Glutamatergic neuron (in vitro differentiated cells): ENCODE results near the gene ARL8B. TPM values are rescaled to one million over a fixed set of nuclear protein-coding genes. Genes with fewer than 3 reads are reported as not detected.

Experiments used
- DNase-seq: peaks from one replicate; pipeline ENCODE4 v3.0.0; 2022
- H3K27ac Mint-ChIP-seq: one replicate; pipeline ENCODE4 v1.8.0; 2020; ENCODE audit warnings: mild to moderate bottlenecking, mixed read lengths, inconsistent platforms; ENCODE audit not compliant: unreplicated experiment
- H3K27me3 Mint-ChIP-seq: one replicate; pipeline ENCODE4 v1.8.0; 2020; ENCODE audit warnings: mild to moderate bottlenecking, moderate library complexity, mixed read lengths, inconsistent platforms; ENCODE audit not compliant: unreplicated experiment
- H3K36me3 Mint-ChIP-seq: one replicate; pipeline ENCODE4 v1.8.0; 2020; ENCODE audit warnings: mild to moderate bottlenecking, mixed read lengths, inconsistent platforms; ENCODE audit not compliant: unreplicated experiment
- H3K4me1 Mint-ChIP-seq: one replicate; pipeline ENCODE4 v1.8.0; 2020; ENCODE audit warnings: mild to moderate bottlenecking, low read depth, mixed read lengths, inconsistent platforms; ENCODE audit not compliant: unreplicated experiment
- H3K4me3 Mint-ChIP-seq: one replicate; pipeline ENCODE4 v1.8.0; 2020; ENCODE audit warnings: mild to moderate bottlenecking, mixed read lengths, inconsistent platforms; ENCODE audit not compliant: unreplicated experiment
- H3K9me3 Mint-ChIP-seq: one replicate; pipeline ENCODE4 v1.8.0; 2020; ENCODE audit warnings: mild to moderate bottlenecking, moderate library complexity, mixed read lengths, inconsistent platforms; ENCODE audit not compliant: unreplicated experiment
- total RNA-seq: library from RNA; stranded (reverse); fragmentation: NEBNext Ultra II Directional; extraction: Animal tissue kit (Norgen Biotek cat#: 25700); gene quantifications from one replicate; pipeline ENCODE4 v1.2.1, GENCODE V29; 2021; ENCODE audit not compliant: unreplicated experiment
- TF ChIP-seq, protein P1 (sequence below): fragments of 200-600 bp; sonication (generic); IDR thresholded peaks from one replicate; pipeline ENCODE4 v1.5.0; 2021; ENCODE audit not compliant: partially characterized antibody, unreplicated experiment

ARL8B gene
- total RNA-seq, 1 donor from 2014 or later, result 33.9 TPM

DNA sequence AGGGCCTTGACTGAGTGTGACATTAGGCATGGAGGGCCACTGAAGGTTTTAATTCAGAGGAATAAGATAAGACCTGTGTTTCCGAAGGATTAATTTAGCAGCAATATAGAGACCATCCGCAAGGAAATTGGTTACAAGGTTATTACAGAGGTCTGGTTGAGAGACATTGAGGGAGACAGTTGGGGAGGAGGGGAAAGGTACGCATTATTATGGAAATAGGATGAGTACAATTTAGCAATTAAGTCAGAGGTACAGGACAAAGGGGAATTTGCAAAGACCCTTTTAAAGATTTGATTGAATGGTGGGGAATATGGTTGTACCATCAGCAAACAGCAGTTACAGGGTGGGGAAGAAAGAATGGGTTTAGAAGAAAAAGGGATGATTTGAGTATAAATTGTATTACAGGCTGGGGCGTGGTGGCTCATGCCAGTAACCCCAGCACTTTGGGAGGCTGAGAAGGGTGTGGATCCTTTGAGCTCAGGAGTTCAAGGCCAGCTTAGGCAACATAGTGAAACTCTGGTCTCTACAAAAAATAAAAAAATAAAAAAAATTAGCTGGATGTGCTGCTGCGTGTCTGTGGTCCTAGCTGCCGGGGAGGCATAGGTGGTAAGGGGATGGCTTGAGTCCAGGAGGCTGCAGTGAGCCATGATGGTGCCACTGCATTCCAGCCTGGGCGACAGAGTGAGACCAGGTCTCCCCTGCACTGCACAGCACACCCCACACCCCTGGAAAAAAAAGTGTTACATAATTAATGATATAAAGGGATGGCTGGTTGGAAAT is 11.3 kb downstream of the ARL8B start:
- TF ChIP-seq, protein P1, sequence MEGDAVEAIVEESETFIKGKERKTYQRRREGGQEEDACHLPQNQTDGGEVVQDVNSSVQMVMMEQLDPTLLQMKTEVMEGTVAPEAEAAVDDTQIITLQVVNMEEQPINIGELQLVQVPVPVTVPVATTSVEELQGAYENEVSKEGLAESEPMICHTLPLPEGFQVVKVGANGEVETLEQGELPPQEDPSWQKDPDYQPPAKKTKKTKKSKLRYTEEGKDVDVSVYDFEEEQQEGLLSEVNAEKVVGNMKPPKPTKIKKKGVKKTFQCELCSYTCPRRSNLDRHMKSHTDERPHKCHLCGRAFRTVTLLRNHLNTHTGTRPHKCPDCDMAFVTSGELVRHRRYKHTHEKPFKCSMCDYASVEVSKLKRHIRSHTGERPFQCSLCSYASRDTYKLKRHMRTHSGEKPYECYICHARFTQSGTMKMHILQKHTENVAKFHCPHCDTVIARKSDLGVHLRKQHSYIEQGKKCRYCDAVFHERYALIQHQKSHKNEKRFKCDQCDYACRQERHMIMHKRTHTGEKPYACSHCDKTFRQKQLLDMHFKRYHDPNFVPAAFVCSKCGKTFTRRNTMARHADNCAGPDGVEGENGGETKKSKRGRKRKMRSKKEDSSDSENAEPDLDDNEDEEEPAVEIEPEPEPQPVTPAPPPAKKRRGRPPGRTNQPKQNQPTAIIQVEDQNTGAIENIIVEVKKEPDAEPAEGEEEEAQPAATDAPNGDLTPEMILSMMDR, result no peak
- no peaks in the 10 kb centered on the region for H3K27me3 Mint-ChIP-seq
- H3K4me1 Mint-ChIP-seq, result peaks cover 3% of the 10 kb centered on the region
- H3K4me3 Mint-ChIP-seq, result no peak overlapping the region
- no peaks in the 10 kb centered on the region for H3K36me3 Mint-ChIP-seq
- DNase-seq, result no peak
- H3K27ac Mint-ChIP-seq, result no peak overlapping the region
- H3K9me3 Mint-ChIP-seq, result no peaks in the 10 kb centered on the region

GRCh38 chr3:5134019-5134391 is 11.9 kb downstream of the ARL8B start:
- H3K9me3 Mint-ChIP-seq, result no peaks in the 10 kb centered on the region
- DNase-seq, result no peak
- H3K27me3 Mint-ChIP-seq, result no peaks in the 10 kb centered on the region
- H3K4me1 Mint-ChIP-seq, result peaks cover 3% of the 10 kb centered on the region
- TF ChIP-seq, protein P1, result no peak
- H3K4me3 Mint-ChIP-seq, result no peak overlapping the region
- H3K27ac Mint-ChIP-seq, result no peak overlapping the region
- no peaks in the 10 kb centered on the region for H3K36me3 Mint-ChIP-seq

DNA sequence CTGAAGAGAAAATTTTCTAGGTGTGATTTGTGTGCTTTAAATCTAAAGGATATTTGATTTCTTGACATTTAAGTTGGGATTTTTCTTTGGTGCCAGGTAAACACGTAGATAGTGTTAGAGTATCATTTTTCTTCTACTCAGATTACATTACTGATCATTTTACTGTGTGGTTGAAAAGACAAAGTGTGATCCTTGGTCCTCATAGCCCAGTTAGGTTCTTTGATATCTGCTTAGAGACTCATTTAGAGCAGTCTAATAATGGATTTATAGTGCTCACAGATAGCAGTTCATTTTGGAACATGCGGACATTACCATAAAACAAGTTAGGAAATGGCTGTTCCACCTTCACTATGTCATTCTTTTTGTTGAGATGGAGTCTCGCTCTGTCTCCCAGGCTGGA is 12.4 kb downstream of the ARL8B start:
- H3K27ac Mint-ChIP-seq, result no peak overlapping the region

GRCh38 chr3:5136211-5136918 is 14.3 kb downstream of the ARL8B start:
- H3K27me3 Mint-ChIP-seq, result no peaks in the 10 kb centered on the region
- H3K4me1 Mint-ChIP-seq, result peaks cover 3% of the 10 kb centered on the region
- H3K27ac Mint-ChIP-seq, result no peak overlapping the region
- no peak overlapping the region for H3K4me3 Mint-ChIP-seq
- TF ChIP-seq, protein P1, result no peak
- H3K9me3 Mint-ChIP-seq, result no peaks in the 10 kb centered on the region
- no peak for DNase-seq
- no peaks in the 10 kb centered on the region for H3K36me3 Mint-ChIP-seq

More for the DNA sequence above, 12.4 kb downstream of the ARL8B start:
- TF ChIP-seq, protein P1, result no peak
- Mint-ChIP-seq H3K27me3 (no peaks in the 10 kb centered on the region), H3K36me3 (no peaks in the 10 kb centered on the region), H3K4me3 (no peak overlapping the region), H3K9me3 (no peaks in the 10 kb centered on the region), H3K4me1 (peaks cover 3% of the 10 kb centered on the region)
- no peak for DNase-seq

DNA sequence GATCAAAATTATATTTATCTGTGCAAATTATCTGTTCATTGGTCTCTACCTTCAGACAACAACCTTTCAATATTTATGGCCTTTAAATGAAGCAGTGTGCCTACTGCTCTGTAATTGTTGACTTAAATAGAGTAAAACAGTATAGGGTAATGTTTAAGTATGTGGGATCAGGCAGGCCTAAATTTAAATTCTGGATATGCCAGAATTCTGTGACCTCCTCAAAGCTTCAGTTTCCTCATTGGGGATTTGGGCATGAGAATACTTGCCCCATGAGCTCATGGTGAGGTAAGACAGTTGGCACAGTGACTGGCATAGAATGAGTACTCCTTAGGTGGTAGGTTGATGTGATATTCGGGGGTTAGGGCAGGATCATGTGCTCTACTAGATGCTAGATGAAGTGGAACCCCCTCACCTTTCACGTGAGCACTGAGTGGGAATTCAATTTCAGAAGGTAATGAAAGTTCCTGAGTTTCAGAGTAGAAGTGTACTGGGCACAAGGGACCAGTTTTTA is 14.9 kb downstream of the ARL8B start:
- peaks cover 3% of the 10 kb centered on the region for H3K4me1 Mint-ChIP-seq
- H3K9me3 Mint-ChIP-seq, result no peaks in the 10 kb centered on the region
- TF ChIP-seq, protein P1, result no peak
- no peak for DNase-seq
- no peaks in the 10 kb centered on the region for H3K36me3 Mint-ChIP-seq
- no peaks in the 10 kb centered on the region for H3K27me3 Mint-ChIP-seq
- H3K27ac Mint-ChIP-seq, result no peak overlapping the region
- no peak overlapping the region for H3K4me3 Mint-ChIP-seq
